NAMALWA (cell line): Measurements from ENCODE around the gene CNRIP1.
A peak's percentile ranks its signal among the peaks of the same experiment; 100 is the strongest.

Experiments used
- DNase-seq: peaks from one replicate; pipeline ENCODE4 v3.0.0-alpha.2; 2015; ENCODE audit warnings: low spot score

CNRIP1 gene

GRCh38 chr2:68251187-68251854 is 68.4 kb downstream of the CNRIP1 start:
- peak; percentile 95 for DNase-seq

- no peak for DNase-seq
Observed at GRCh38 chr2:68250652-68251186, 69.0 kb downstream of the CNRIP1 start.

DNA sequence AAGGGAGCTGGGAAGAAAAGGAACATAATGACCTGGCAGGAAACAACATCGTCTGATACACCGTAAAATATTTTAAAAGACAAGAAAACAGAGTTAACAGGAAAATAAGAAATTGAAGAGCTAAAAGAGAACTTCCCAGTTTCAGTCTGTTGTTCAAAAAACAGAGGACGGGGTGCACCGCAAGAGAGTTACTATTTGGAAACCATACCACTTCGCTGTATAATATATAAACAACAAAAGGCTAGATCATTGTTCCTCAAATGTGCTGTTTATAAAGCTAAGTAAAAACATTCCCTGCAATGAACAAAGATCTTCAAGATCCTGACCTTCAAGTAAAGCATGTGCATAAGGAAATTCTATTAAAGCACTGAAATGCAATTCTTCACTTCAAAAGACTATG is 69.6 kb downstream of the CNRIP1 start:
- peak; percentile 30 for DNase-seq

- no peak for DNase-seq
Observed at GRCh38 chr2:68248806-68249205, 70.9 kb downstream of the CNRIP1 start.

DNA sequence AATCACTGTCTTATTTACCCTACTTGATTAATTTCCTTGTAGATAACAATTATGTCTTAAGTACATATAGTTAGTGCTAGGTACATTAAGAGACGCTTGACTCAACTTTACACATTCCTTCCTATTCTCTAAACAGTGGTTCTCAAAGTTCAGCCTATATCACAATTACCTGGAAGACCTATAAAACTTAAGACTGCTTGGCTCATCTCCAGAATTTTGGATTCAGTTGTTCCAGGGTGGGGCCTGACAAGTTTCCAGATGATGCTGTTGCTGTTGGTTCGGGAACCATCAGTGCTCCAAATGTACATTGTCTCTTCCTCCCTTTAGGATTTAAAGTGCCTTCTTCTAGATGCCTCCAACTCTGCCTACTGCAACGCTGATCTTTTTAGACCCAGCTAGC is 71.4 kb downstream of the CNRIP1 start:
- DNase-seq: no peak

- no peak for DNase-seq
Observed at GRCh38 chr2:68246396-68246795, 73.4 kb downstream of the CNRIP1 start.

- DNase-seq: no peak
Observed at GRCh38 chr2:68245672-68246071, 74.1 kb downstream of the CNRIP1 start.

- no peak for DNase-seq
Observed at GRCh38 chr2:68245066-68245465, 74.7 kb downstream of the CNRIP1 start.

DNA sequence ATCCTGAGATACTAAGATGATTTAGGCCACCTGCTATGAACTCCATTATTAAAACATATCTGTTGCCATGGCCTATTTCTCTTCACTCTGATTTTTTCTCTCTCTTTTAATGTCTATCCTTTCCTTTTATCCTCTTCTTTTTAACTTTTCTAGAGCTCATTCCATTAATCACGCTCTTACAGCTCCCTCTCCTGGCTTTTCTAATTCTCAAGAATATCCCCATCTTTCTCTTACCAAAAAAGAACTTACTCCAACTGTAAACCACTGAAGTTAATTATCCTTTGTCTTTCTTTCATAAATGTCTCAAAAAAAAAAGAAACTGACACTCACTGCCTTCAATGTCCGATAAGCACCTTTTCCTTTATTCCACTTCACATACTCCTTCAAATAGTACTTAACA is 75.3 kb downstream of the CNRIP1 start:
- no peak for DNase-seq
